Measurements from ENCODE around the gene MFAP2.
A peak's percentile ranks its signal among the peaks of the same experiment; 100 is the strongest.
"Not testable (repeated sequence)": the region's sequence is repeated elsewhere in the genome, so short reads cannot be mapped to it uniquely, and the experiment has no call there.

MFAP2 gene

DNA sequence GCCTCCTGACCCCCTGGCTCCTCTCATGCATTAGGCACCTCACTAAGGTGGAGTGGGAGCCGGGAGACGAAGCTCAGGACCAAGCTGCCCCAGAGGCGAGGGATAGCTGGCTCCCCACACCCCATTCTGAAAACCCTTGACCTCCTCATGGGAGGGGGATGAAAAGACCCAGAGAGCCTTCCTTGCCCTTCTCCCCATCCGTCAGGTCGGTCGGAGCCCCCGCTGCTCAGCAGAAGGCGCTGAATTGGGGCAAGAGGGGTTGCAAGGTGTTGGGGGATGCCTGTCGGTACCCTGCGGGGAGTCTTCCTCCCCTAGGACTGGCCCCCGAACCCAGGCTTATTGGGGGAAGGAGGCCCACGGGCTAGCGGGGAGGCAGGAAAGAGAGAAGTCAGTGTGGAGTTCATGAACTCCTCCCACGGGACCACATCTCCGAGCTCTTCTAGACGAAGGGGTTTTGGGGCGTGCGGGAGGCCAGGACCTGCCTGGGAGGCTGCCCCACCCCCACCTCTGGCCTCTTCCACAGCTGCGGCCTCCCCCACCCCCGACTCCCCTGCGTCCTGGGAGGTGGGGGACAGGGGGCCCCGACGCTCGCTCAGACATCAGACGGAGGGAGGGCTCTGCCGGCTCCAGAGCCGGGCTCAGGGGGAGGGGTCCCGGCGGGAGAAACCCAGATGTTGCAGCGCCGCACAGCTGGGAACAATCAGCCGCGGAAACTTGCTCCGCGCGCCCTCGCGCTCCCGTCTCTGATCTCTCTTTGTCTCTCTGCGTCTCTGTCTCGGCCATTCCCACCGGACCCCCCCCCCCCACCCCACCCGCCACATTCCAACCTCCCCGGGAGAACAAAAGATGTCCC is 719 bp downstream of the MFAP2 start:
- DNase-seq (ENCODE audit: low read depth) = no peak

DNA sequence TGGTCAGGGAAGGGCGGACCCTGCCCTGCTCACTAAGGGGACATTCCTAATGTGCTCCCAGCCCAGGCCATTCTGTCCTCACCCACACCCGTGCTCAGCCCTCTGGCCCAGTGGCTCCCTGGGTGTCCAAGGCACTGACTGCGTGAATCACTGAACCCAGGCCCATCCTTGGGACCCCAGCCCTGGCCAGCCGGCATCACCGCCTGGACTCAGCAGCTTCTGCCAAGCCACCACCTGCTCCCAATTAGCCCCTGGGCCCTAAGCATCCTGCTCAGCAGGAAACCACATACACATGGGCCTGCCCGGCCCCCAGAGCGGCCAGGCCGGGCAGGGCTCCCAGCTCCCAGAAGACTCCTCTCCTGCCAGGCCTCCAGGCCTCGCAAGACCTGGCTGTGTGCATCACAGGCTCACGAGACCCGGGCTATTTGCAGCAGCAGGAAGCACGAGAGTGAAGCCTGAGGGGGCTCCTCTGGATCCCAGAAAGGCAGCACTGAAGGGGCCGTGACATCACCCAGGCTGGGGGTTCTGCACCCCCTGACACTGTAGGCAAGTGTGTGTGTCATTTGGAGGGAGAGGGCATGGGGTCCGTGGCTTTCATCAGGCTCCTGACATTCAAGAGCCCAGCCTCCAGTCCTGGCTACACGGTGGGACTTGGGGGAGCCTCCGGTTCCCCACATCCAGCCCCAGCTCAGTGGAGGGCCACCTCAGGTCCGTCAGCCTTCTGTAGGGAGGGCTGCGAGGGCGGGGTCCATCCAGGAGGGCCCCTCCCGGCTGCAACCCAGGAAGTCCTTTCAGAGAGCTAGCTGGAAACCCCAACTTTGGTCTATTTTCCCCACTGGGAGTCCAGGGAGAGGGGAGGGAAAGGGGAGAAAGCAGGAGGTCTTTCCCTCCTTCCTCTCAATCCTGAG is 1.6 kb downstream of the MFAP2 start:
- DNase-seq (ENCODE audit: low read depth) = peak; percentile 74

DNA sequence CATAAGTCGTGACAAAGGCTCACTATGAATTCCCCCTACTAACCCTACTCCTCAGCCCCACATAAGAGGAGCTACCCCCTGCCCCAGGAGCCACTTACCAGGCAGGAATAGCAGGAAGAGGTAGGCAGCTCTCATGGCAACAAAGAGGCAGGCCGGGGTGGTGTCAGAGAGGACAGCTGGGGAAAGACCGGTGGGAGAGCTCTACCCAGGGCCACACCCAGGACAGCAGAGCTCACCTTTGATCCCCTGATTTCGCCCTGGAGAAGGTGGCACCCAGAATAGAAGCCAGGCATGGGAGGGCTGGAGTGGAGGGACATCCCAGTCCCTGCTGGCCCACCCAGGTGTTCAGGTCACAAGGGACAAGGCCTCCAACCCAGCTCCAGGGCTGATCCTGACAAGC is 2.3 kb downstream of the MFAP2 start:
- no peak for DNase-seq (ENCODE audit: low read depth)

DNA sequence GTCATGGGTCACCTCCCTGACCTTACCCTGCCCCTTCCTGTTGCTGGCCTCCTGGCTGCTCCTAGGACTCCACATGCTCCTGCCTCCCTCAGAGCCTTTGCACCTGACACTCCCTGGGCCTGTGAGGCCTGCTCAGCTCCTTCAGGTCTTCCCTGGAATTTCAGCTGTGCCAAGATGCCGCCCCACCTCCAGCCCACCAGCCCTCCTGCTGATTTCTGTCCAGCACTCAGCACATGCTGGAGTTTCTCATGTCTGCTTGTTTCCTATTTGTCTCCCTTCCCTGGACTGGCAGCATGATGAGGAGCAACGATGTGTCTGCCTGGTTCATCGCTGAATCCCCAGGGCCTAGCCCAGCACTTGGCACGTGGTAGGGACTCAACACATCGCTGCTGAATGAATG is 3.0 kb downstream of the MFAP2 start:
- DNase-seq (ENCODE audit: low read depth) = no peak

DNA sequence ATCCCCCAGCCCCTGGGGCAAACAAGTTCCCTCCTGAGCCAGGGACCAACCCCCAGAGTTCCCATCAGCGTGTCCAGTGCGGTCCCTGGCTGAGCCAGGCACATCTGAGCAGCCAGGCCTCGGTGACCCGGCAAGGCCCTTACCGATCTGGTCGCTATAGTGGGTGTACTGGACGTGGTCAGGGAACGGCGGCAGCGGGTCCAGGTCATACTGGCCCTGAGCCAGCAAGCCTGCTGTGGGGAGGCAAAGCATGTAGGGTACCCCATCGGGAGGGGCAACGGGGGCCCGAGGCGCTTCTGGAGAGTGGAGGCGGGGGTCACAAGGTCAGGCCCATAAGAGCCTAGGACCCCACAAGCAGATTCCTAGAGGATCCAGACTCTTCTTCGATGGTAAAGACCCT is 3.5 kb downstream of the MFAP2 start:
- DNase-seq (ENCODE audit: low read depth) = no peak

DNA sequence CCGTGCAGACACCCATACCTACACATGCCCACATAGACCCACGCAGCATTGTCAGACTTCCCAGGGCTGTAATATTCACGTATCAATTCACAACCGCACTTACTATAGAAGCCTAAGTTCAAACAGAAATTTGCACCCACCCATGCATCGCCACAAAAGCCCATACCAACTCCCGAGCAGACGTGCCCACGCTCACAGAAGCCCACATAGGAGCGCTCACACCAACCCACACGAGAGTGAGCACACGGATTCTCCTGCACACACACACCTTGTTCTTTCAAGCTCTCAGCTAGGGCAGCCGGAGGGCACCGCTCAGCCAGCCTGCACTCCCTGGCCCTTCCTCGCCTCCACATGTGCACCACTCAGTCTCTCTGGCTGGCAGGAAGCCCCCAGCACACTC is 4.6 kb downstream of the MFAP2 start:
- no peak for DNase-seq (ENCODE audit: low read depth)

DNA sequence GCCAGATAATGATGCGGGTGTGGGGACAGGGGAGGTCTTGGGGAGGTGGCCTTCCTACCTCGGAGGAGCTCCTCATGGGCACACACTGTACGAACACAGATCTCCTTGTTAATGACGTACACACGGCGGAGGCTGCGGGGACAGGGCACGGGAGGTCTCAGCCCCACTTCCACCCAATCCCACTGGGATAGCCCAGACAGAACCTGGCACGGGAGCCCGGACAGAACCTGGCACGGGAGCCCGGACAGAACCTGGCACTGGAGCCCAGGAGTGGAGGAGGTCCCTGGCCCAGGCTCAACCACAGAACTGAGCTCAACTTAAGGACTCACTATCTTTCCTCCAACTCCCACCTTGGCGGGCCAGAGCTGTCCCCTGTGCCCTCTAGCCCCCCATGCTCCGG is 5.2 kb downstream of the MFAP2 start:
- DNase-seq (ENCODE audit: low read depth) = no peak

DNA sequence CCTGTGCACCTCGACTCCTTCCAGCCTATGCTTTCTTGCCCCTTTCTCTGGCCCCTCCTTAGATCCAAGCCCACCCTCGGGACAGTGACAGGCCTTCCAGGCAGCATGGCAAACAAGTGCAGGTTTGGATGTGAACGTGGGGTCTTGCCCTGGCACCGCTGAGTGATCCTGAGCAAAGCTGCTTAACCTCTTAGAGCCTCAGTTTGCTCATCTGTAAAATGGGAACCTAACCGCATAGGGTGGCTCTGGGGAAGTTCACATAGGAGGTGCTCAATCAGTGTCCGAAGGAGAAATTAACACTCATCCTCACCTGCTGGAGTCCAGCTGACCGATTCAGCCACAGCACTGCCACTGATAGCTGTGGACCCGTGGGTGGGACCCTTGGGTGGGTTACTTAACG is 7.2 kb downstream of the MFAP2 start:
- DNase-seq (ENCODE audit: low read depth) = no peak

DNA sequence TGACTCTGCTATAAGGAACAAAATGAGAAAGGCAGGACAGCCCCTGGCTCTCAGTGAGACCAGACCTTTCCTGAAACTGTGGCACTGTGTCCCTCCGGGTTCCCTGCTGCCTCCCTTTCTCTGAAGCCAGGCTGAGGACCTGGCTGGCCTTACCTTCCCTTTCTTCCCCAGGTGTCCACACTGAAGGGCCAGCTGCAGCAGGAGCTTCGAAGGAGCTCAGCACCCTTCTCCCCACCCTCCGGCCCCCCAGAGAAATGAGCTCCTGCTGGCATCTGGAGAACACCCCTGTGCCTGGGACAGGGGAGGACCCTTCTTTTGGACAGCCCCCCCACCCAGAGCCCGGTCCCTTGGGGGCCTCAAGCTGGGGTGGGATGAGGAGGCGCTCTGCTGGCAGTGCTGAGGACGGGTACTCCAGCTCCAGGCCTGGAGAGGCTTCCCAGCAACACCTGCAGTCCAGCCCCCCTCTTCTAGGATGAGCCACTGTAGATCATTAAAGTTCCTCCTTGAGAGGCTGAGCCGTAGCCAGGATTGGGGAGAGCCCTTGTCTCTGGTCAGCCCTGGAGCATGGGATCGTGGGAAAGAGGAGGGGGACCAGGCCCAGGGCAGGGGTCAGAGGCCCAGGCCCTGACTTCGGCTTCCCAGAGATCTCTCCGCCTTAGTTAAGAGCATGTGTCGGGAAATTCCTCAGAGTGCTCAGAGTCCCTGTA is 8.1 kb downstream of the MFAP2 start:
- no peak for DNase-seq (ENCODE audit: low read depth)

DNA sequence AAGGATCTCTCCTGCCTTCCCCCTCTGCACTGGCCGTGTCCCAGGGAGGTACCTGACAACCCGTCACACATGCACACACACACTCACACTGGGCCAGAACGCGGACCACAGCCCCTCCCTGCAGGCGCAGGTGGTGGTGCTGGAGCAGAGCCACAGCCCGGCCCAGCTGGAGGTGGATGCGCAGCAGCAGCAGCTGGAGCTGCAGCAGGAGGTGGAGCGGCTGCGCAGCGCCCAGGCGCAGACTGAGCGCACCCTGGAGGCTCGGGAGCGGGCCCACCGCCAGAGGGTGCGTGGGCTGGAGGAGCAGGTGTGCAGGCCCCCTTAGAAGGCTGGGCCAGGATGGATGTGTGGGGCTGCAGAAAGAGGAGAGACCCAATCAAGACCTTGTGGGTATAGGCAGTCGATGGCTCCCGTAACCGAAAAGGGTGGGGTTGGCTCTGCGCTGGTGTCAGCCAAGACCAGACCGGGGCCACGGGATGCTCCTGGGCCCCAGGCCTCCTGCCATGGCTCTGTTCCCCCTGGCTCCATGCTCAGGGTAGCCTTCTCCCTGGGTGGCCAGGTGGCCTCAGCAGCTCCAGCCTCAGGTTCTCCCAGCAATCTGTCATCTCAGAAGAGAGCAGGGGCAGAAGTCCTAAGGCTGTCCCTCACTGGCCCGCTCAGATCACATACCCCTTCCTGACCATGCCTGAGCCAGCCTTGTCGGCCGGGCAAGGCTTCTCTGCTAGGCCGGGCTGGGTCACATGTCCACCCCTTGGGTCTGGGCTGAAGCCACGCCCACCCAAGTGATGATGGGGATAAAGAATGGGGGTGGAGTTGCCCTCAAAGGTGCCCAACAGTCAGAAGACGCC is 8.9 kb downstream of the MFAP2 start:
- DNase-seq (ENCODE audit: low read depth) = no peak

DNA sequence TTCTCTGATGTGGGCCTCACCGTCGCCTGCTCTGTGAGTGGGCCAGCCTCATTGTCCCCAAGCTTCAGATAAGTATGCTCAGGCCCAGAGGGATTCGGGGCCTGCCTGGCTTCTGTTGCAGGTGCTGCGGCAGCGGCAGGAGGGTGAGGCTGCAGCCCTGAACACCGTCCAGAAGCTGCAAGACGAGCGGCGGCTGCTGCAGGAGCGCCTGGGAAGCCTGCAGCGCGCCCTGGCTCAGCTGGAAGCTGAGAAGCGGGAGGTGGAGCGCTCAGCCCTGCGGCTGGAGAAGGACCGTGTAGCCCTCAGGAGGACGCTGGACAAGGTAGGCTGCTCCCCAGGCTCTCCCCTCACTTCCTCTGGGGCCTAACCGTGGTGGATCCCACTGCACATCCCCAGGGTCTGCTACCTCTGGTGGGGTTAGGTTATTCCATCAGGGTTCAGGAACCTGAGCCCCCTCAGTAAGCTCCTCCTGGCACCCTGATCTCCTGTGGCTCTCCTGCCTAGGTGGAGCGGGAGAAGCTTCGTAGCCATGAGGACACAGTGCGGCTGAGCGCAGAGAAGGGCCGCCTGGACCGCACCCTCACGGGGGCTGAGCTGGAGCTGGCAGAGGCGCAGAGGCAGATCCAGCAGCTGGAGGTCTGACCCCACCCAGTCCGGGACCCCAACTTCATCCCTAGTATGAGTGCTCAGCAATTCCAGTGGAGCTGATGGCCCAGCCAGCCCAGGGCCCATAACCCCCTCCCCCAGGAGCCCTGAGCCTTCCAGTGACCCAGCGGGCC is 10.1 kb downstream of the MFAP2 start:
- DNase-seq (ENCODE audit: low read depth) = no peak

DNA sequence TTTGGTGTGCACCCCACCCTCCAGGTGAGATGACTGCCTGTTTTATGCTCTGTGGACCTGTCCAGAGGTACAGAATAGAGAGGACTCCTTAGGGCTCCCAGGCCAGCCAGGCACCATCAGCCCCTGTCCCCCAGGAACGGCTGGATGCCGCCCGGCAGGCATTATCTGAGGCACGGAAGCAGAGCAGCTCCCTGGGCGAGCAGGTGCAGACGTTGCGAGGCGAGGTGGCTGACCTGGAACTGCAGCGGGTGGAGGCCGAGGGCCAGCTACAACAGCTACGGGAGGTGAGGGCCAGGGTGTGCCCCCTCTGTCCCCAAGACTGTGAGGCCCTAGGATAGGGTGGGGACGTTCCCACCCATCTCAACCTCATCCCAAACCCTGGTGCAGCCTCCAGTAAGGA is 10.8 kb downstream of the MFAP2 start:
- DNase-seq (ENCODE audit: low read depth) = no peak

DNA sequence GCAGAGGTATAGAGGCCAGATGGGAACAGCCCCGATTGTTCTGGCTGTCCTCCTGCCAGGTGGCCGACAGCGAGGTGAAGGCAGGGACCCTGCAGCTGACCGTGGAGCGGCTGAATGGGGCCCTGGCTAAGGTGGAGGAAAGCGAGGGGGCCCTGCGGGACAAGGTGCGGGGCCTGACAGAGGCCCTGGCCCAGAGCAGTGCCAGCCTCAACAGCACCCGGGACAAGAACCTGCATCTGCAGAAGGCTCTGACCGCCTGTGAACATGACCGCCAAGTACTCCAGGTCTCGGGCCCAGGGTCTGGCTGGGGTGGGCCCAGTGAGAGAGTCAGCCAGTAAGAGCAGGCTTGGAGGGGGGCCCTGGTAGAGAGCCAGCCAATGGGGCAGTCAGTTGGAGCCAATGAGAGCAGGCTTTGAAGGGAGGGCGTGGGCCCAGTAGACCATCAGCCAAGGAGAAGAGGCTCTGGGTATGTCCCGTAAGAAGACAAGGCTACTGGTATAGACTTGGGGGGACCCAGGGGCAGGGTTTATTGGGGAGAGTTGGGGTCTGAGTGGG is 11.3 kb downstream of the MFAP2 start:
- no peak for DNase-seq (ENCODE audit: low read depth)

DNA sequence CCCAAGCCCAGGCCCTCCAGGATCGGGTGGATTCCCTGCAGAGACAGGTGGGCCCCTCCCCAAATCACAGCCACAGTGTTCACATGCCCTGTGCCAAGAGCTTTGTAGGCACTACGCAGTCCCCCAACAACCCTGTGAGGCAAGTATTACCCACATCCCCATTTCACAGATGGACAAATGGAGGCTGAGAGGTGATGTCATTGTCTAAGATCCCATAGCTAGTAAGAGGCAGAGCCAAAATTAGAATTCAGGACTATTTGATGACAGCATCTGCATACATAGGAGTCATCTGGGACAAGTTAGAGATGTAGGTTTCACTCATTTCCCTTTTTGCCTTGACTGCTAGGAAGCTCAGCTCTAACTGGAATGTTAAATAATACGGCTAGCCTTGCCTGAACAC is 12.0 kb downstream of the MFAP2 start:
- DNase-seq (ENCODE audit: low read depth) = no peak

DNA sequence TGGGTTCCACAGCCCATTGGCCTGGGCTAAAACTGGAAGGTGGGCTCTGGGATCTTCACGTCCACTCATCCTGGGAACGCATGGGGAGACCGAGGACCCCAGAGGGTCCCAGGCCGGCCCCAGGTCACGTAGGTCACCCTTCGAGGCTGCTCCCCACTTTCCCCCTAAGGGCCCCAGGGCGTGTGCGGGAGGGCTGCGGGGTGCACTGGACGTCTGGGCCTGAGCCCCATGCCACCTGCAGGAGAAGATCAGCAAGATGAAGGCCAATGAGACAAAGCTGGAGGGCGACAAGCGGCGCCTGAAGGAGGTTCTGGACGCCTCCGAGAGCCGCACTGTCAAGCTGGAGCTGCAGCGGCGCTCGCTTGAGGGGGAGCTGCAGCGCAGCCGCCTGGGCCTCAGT is 12.5 kb downstream of the MFAP2 start:
- DNase-seq (ENCODE audit: low read depth) = no peak

DNA sequence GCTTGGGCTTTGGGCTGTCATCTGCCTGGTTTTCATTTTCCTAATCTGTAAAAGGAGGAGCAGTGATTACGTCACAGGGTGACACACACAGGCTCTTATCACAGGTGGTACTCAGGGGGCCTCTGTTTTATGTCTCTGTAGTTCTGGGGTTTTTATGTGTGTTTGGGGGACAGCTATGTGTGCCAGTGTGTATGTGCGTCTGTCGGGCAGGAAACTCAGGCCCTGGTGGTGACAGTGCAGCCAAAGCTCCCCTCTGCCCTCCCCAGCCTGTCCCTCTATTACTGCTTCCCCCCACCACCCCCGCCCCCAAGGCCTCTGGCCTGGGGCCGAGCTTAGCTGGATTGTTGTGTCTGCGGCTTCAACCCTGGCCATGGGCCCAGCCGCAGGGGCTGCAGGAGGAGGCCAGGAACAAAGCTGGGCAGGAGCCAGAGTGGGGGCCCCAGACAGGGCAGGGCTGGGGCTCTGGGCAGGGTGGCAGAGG is 13.3 kb downstream of the MFAP2 start:
- DNase-seq (ENCODE audit: low read depth) = no peak

DNA sequence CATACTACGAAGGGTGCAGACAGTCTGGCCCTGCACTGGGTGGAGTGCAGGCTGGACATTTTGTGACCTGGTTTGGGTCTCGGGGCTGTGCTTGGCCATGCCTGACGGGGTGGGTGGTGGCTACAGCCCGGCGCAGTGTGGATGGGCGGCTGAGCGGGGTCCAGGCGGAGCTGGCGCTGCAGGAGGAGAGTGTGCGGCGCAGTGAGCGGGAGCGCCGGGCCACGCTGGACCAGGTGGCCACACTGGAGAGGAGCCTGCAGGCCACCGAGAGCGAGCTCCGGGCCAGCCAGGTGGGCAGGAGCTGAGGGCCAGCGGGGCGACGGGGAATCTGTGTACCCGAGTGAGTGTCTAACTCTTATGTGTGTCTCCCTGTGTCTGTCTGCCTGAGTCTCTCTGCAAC is 14.1 kb downstream of the MFAP2 start:
- DNase-seq (ENCODE audit: low read depth) = no peak

DNA sequence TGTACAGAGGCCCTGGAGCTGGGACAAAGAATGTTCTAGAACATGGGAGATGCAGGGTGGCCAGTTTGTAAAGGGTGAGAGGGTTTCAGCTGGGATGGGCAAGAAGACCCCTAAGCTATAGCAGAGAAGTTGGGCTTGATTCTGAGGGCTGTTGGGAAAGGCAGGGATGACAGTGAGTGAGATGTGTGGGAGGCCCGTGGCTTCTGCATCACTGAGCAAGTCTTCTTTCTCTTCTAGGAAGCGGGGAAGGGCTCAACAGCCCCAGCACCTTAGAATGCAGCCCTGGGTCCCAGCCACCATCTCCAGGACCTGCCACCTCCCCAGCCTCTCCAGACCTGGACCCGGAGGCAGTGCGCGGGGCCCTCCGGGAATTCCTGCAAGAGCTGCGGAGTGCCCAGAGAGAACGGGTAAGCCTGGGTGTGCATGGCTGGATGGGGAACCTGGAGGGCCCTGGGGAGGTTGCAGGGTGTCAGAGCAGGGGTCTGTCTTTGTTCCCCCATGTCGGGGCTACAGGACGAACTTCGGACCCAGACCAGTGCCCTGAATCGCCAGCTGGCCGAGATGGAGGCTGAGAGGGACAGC is 14.8 kb downstream of the MFAP2 start:
- DNase-seq (ENCODE audit: low read depth) = no peak

DNA sequence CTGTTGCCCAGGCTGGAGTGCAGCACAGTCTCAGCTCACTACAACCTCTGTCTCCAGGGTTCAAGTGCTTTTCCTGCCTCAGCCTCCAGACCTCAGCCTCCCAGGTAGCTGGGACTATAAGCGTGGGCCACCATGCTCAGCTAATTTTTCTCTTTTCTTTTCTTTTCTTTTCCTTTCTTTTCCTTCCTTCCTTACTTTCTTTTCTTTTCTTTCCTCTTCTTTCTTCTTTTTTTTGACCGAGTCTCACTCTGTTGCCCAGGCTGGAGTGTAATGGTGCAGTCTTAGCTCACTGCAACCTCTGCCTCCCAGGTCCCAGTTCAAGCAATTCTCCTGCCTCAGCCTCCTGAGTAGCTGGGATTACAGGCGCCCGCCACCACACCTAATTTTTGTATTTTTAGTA is 16.3 kb downstream of the MFAP2 start:
- not testable (repeated sequence) for DNase-seq (ENCODE audit: low read depth)

Measured in GM04503 (cell line).